ENCODE results near the gene ZNG1B.
A peak's percentile ranks its signal among the peaks of the same experiment; 100 is the strongest.
"Not testable (repeated sequence)": the region's sequence is repeated elsewhere in the genome, so short reads cannot be mapped to it uniquely, and the experiment has no call there.

ZNG1B gene

GRCh38 chr2:113437508-113438465 is at the start of gene ZNG1B:
TSS of gene ZNG1B (plus strand) at chr2:113437691. CDS start at chr2:113437869, 178 bp downstream.
- DNase-seq = peak; percentile 90

GRCh38 chr2:113390124-113390849 is 47.2 kb upstream of the ZNG1B start:
- DNase-seq = peak; percentile 85

GRCh38 chr2:113391073-113391472 is 46.4 kb upstream of the ZNG1B start:
- DNase-seq = no peak

GRCh38 chr2:113406114-113406513 is 31.4 kb upstream of the ZNG1B start:
- DNase-seq = no peak

GRCh38 chr2:113407446-113408099 is 29.9 kb upstream of the ZNG1B start:
- DNase-seq = no peak

- not testable (repeated sequence) for DNase-seq
These were observed 25.7 kb upstream of the ZNG1B start for GRCh38 chr2:113411725-113412352.

- DNase-seq = not testable (repeated sequence)
These were observed 24.7 kb upstream of the ZNG1B start for GRCh38 chr2:113412774-113413173.

GRCh38 chr2:113431773-113432172 is 5.7 kb upstream of the ZNG1B start:
- DNase-seq = peak; percentile 8

GRCh38 chr2:113433468-113433867 is 4.0 kb upstream of the ZNG1B start:
- DNase-seq = not testable (repeated sequence)

- not testable (repeated sequence) for DNase-seq
These were observed 28.3 kb downstream of the ZNG1B start for GRCh38 chr2:113465770-113466169.

GRCh38 chr2:113476688-113477368 is 39.3 kb downstream of the ZNG1B start:
- not testable (repeated sequence) for DNase-seq

- not testable (repeated sequence) for DNase-seq
These were observed 59.0 kb downstream of the ZNG1B start for GRCh38 chr2:113496527-113496926.

- not testable (repeated sequence) for DNase-seq
These were observed 60.9 kb downstream of the ZNG1B start, which contains the start of gene FOXD4L1 for GRCh38 chr2:113498365-113498764. TSS of gene FOXD4L1 (plus strand) at chr2:113498665. CDS start at chr2:113499257, 592 bp downstream.

GRCh38 chr2:113499019-113499885 is 61.8 kb downstream of the ZNG1B start:
- DNase-seq = not testable (repeated sequence)

GRCh38 chr2:113499886-113500722 is 62.6 kb downstream of the ZNG1B start:
- not testable (repeated sequence) for DNase-seq

- DNase-seq = peak; percentile 29
These were observed 63.2 kb downstream of the ZNG1B start for GRCh38 chr2:113500723-113501038.

- not testable (repeated sequence) for DNase-seq
These were observed 65.0 kb downstream of the ZNG1B start for GRCh38 chr2:113502216-113503093.

GRCh38 chr2:113503094-113504042 is 65.9 kb downstream of the ZNG1B start:
- DNase-seq = peak; percentile 40
